HepG2 (cell line): ENCODE results near the gene TUBG1. TPM values are rescaled to one million over a fixed set of nuclear protein-coding genes. Genes with fewer than 3 reads are reported as not detected.
A peak's percentile ranks its signal among the peaks of the same experiment; 100 is the strongest.

Experiments
- CBX2 ChIP-seq, 2 experiments: fragments of 200-600 bp in 1 of 2; sonication (generic); formaldehyde crosslinking in 1 of 2; IDR thresholded peaks; 2 replicates each; pipeline versions ENCODE4 v1.7.0 to v1.8.1; 2018 to 2022; ENCODE audit warnings: low read depth in 2 of 2, low read length in 1 of 2, mild to moderate bottlenecking in 1 of 2, missing genetic modification reagents in 1 of 2
- GMEB2 ChIP-seq: IDR thresholded peaks from 2 replicates; pipeline ENCODE4 v1.6.1; 2016; ENCODE audit warnings: missing biosample characterization, missing genetic modification reagents, low read depth
- MTERF4 ChIP-seq: sonication (generic); formaldehyde crosslinking; IDR thresholded peaks from 2 replicates; pipeline ENCODE4 v1.8.0; 2023; ENCODE audit warnings: mild to moderate bottlenecking, missing genetic modification reagents
- SETDB1 ChIP-seq: sonication (generic); formaldehyde crosslinking; IDR thresholded peaks from 2 replicates; pipeline ENCODE4 v1.5.1; 2020; ENCODE audit warnings: missing genetic modification reagents, mild to moderate bottlenecking, borderline replicate concordance
- U2AF2 ChIP-seq: fragments of 200-400 bp; formaldehyde crosslinking; IDR thresholded peaks from 2 replicates; pipeline ENCODE4 v1.6.1; 2017; ENCODE audit warnings: low read depth, mild to moderate bottlenecking, low read length
- ZFP36 ChIP-seq: fragments of 150-350 bp; IDR thresholded peaks from 2 replicates; pipeline ENCODE4 v1.6.1; 2018; ENCODE audit warnings: borderline replicate concordance, low read length, low read depth; ENCODE audit not compliant: partially characterized antibody
- ZNF430 ChIP-seq: sonication (generic); formaldehyde crosslinking; IDR thresholded peaks from 2 replicates; pipeline ENCODE4 v1.9.0; 2021; ENCODE audit warnings: mild to moderate bottlenecking, missing genetic modification reagents
- ZNF460 ChIP-seq: sonication (generic); formaldehyde crosslinking; IDR thresholded peaks from 2 replicates; pipeline ENCODE4 v1.5.1; 2020; ENCODE audit warnings: missing genetic modification reagents, mild to moderate bottlenecking, borderline replicate concordance
- ZNF670 ChIP-seq: sonication (generic); formaldehyde crosslinking; IDR thresholded peaks from 2 replicates; pipeline ENCODE4 v1.8.0; 2022; ENCODE audit warnings: mild to moderate bottlenecking, missing genetic modification reagents, borderline replicate concordance
- ZNF703 ChIP-seq: sonication (generic); formaldehyde crosslinking; IDR thresholded peaks from 2 replicates; pipeline ENCODE4 v1.5.1; 2020; ENCODE audit warnings: missing genetic modification reagents, mild to moderate bottlenecking, moderate library complexity, borderline replicate concordance
- ZNF839 ChIP-seq: sonication (generic); formaldehyde crosslinking; IDR thresholded peaks from 2 replicates; pipeline ENCODE4 v1.4.0; 2020; ENCODE audit warnings: missing genetic modification reagents, mild to moderate bottlenecking, borderline replicate concordance
- ZSCAN9 ChIP-seq: IDR thresholded peaks from 2 replicates; pipeline ENCODE4 v1.6.1; 2016; ENCODE audit warnings: borderline replicate concordance
- polyA plus RNA-seq, 8 experiments: library from polyadenylated mRNA; depleted of rRNA in 3 of 8; stranded (reverse) in 7 of 8; unstranded in 1 of 8; fragments of >200 nt; fragmentation: Illumina TruSeq in 4 of 8; extraction: Trizol in 4 of 8; gene quantifications; 2 replicates each; pipeline versions ENCODE4 v1.2.1 to v1.2.3, GENCODE V29; 2011 to 2016; ENCODE audit warnings: low read depth in 4 of 8, missing spikeins in 1 of 8, mixed read lengths in 1 of 8; ENCODE audit not compliant: insufficient read depth in 1 of 8
- total RNA-seq, 5 experiments: library from RNA; depleted of rRNA; stranded (reverse); fragments of >200 nt; fragmentation: Illumina TruSeq; extraction: Trizol; gene quantifications; 2 replicates each; pipeline ENCODE4 v1.2.3, GENCODE V29; 2016; ENCODE audit warnings: low read depth in 1 of 5
- TF ChIP-seq, protein P1 (sequence below): sonication (generic); formaldehyde crosslinking; IDR thresholded peaks from 2 replicates; pipeline ENCODE4 v1.5.0; 2020; ENCODE audit warnings: missing genetic modification reagents, mild to moderate bottlenecking, borderline replicate concordance
- TF ChIP-seq, protein P2 (sequence below): sonication (generic); formaldehyde crosslinking; IDR thresholded peaks from 2 replicates; pipeline ENCODE4 v1.5.1; 2020; ENCODE audit warnings: missing genetic modification reagents, mild to moderate bottlenecking, borderline replicate concordance
- TF ChIP-seq, protein P3 (sequence below): sonication (generic); formaldehyde crosslinking; IDR thresholded peaks from 2 replicates; pipeline ENCODE4 v1.4.0; 2020; ENCODE audit warnings: missing genetic modification reagents

TUBG1 gene
- total and polyA plus RNA-seq, 2 of the 13 experiments (the other 11 are each of a cell fraction or from before 2014, with no cell fraction given): 74.1 to 137 TPM

GRCh38 chr17:42577532-42578281 lies 31.8 kb upstream of the TUBG1 start, which contains the start of gene PSMC3IP (continued):
- TF ChIP-seq CBX2 (IDR thresholded peaks at IDR 0.05; ENCODE audit: low read depth, low read length) (no peak), CBX2 (CRISPR knock-in tag; IDR thresholded peaks at IDR 0.05; ENCODE audit: low read depth) (no peak), ZNF670 (no peak), ZFP36 (no peak), ZNF430 (CRISPR knock-in tag) (peak; percentile 77; the same call in 1 of the 2 replicates), U2AF2 (peak; percentile 95), ZSCAN9 (CRISPR knock-in tag) (peak; percentile 94; the same call in 1 of the 2 replicates), ZNF460 (no peak), MTERF4 (peak; percentile 92), ZNF703 (CRISPR knock-in tag) (0 out of 2 replicates have a peak, but pooled peaks have one; percentile 54), SETDB1 (no peak), ZNF839 (CRISPR knock-in tag) (peak; percentile 70; the same call in 1 of the 2 replicates), GMEB2 (CRISPR knock-in tag) (no peak)
- TF ChIP-seq, protein P1, sequence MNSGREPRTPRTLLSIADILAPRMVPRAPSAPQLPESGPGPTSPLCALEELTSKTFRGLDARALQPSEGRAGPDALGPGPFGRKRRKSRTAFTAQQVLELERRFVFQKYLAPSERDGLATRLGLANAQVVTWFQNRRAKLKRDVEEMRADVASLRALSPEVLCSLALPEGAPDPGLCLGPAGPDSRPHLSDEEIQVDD (CRISPR knock-in tag): no peak
- TF ChIP-seq, protein P2, sequence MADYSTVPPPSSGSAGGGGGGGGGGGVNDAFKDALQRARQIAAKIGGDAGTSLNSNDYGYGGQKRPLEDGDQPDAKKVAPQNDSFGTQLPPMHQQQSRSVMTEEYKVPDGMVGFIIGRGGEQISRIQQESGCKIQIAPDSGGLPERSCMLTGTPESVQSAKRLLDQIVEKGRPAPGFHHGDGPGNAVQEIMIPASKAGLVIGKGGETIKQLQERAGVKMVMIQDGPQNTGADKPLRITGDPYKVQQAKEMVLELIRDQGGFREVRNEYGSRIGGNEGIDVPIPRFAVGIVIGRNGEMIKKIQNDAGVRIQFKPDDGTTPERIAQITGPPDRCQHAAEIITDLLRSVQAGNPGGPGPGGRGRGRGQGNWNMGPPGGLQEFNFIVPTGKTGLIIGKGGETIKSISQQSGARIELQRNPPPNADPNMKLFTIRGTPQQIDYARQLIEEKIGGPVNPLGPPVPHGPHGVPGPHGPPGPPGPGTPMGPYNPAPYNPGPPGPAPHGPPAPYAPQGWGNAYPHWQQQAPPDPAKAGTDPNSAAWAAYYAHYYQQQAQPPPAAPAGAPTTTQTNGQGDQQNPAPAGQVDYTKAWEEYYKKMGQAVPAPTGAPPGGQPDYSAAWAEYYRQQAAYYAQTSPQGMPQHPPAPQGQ: 0 out of 2 replicates have a peak, but pooled peaks have one; percentile 31
- TF ChIP-seq, protein P3, sequence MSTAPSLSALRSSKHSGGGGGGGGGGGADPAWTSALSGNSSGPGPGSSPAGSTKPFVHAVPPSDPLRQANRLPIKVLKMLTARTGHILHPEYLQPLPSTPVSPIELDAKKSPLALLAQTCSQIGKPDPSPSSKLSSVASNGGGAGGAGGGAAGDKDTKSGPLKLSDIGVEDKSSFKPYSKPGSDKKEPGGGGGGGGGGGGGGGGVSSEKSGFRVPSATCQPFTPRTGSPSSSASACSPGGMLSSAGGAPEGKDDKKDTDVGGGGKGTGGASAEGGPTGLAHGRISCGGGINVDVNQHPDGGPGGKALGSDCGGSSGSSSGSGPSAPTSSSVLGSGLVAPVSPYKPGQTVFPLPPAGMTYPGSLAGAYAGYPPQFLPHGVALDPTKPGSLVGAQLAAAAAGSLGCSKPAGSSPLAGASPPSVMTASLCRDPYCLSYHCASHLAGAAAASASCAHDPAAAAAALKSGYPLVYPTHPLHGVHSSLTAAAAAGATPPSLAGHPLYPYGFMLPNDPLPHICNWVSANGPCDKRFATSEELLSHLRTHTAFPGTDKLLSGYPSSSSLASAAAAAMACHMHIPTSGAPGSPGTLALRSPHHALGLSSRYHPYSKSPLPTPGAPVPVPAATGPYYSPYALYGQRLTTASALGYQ (CRISPR knock-in tag): peak; percentile 82
